NT2/D1 (cell line): ENCODE data around the gene EPB42.
"Not testable (repeated sequence)": the region's sequence is repeated elsewhere in the genome, so short reads cannot be mapped to it uniquely, and the experiment has no call there.

Source experiments
- DNase-seq: peaks from one replicate; pipeline ENCODE4 v3.0.0-alpha.2; 2011; ENCODE audit warnings: low read depth, low spot score
- H3K27me3 ChIP-seq: 2 replicates; pipeline ENCODE4 v1.6.0; 2011; ENCODE audit warnings: mild to moderate bottlenecking; ENCODE audit not compliant: insufficient read length, insufficient read depth
- H3K36me3 ChIP-seq: 2 replicates; pipeline ENCODE4 v1.6.1; 2011; ENCODE audit warnings: mild to moderate bottlenecking, low read length, mixed read lengths; ENCODE audit not compliant: insufficient read depth, insufficient read length
- H3K4me1 ChIP-seq: 2 replicates; pipeline ENCODE4 v1.5.1; 2011; ENCODE audit not compliant: insufficient read depth, insufficient read length
- H3K4me3 ChIP-seq: 2 replicates; pipeline ENCODE4 v1.5.1; 2011; ENCODE audit warnings: low read depth; ENCODE audit not compliant: insufficient read length
- H3K9ac ChIP-seq: 2 replicates; pipeline ENCODE4 v1.6.0; 2011; ENCODE audit warnings: low read depth; ENCODE audit not compliant: insufficient read length
- H3K9me3 ChIP-seq: 2 replicates; pipeline ENCODE4 v1.5.1; 2011; ENCODE audit warnings: mild to moderate bottlenecking, low read length; ENCODE audit not compliant: insufficient read depth
- SUZ12 ChIP-seq: IDR thresholded peaks from 2 replicates; pipeline ENCODE4 v1.6.1; 2011; ENCODE audit not compliant: insufficient read length, insufficient read depth; ENCODE audit errors: extremely low read depth
- YY1 ChIP-seq: IDR thresholded peaks from 2 replicates; pipeline ENCODE4 v1.6.1; 2011; ENCODE audit not compliant: insufficient read length, insufficient read depth
- ZNF274 ChIP-seq: IDR thresholded peaks from 2 replicates; pipeline ENCODE4 v1.6.1; 2011; ENCODE audit warnings: mild to moderate bottlenecking, low read depth, low read length

The EPB42 gene

DNA sequence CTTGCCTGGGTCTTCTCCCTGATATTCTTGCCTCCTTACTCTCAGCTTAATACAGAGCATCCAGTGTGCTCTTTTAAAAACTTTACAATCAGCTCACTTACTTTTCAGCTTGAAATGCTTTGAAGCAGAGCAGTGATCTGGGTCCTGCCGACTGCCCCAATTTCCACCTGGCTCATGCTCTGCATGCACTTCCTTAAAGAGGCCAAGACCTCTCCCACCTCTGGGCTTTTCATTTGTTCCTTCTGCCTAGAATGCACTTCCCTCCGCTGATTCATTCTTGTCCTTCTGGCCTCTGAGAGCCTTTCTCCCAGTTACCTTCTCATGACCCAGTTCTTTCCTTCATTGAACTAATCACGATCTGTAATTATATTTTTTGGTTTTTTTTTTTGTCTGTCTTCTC, 37.5 kb downstream of the EPB42 start:
- Histone ChIP-seq H3K27me3 (no peaks in the 10 kb centered on the region), H3K4me3 (no peak overlapping the region), H3K4me1 (peaks cover 6% of the 10 kb centered on the region), H3K9me3 (no peaks in the 10 kb centered on the region), H3K36me3 (peaks cover 4% of the 10 kb centered on the region), H3K9ac (no peak overlapping the region)
- TF ChIP-seq YY1 = no peak
- TF ChIP-seq SUZ12 = no peak
- no peak for TF ChIP-seq ZNF274
- no peak for DNase-seq

DNA sequence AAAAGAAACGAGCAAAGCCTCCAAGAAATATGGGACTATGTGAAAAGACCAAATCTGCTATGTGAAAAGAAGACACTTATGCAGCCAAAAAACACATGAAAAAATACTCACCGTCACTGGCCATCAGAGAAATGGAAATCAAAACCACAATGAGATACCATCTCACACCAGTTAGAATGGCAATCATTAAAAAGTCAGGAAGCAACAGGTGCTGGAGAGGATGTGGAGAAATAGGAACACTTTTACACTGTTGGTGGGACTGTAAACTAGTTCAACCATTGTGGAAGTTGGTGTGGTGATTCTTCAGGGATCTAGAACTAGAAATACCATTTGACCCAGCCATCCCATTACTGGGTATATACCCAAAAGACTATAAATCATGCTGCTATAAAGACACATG, 43.7 kb downstream of the EPB42 start:
- peaks cover 22% of the 10 kb centered on the region for H3K9me3 ChIP-seq
- DNase-seq, H3K27me3 ChIP-seq, H3K9ac ChIP-seq, H3K4me3 ChIP-seq, H3K4me1 ChIP-seq, H3K36me3 ChIP-seq: not testable (repeated sequence)

DNA sequence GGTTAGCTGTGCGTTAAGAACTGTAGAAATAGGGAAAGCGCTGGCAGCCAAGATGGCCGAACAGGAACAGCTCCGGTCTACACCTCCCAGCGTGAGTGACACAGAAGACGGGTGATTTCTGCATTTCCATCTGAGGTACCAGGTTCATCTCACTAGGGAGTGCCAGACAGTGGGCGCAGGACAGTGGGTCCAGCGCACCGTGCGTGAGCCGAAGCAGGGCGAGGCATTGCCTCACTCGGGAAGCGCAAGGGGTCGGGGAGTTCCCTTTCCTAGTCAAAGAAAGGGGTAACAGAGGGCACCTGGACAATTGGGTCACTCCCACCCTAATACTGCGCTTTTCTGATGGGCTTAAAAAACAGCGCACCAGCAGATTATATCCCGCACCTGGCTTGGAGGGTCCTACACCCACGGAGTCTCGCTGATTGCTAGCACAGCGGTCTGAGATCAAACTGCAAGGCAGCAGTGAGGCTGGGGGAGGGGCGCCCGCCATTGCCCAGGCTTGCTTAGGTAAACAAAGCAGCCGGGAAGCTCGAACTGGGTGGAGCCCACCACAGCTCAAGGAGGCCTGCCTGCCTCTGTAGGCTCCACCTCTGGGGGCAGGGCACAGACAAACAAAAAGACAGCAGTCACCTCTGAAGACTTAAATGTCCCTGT, 45.0 kb downstream of the EPB42 start:
- not testable (repeated sequence) for H3K4me3 ChIP-seq

DNA sequence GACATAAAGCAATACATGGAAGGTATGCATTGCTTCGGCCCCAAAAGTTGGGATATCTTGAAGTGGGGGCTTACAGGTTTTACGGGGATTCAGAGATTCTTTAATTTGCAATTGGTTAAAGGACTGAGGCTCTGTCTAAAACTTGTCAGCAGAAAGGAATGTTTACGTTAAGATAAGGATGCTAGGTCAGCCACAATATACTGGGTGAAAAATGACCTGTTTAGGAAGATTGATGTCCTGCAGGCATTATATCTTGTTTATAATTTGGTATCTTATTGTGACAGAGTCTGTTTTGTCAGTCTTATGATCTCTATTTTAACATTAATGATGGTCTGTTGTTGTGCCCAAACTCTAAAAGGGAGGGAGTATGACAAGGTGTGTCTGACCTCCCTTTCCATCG, 50.9 kb downstream of the EPB42 start:
- no peak for DNase-seq
- H3K4me3 ChIP-seq = no peak overlapping the region
- H3K27me3 ChIP-seq = no peaks in the 10 kb centered on the region
- no peak overlapping the region for H3K9ac ChIP-seq
- TF ChIP-seq SUZ12 (no peak), ZNF274 (no peak), YY1 (no peak)
- H3K4me1 ChIP-seq = no peaks in the 10 kb centered on the region
- peaks cover 14% of the 10 kb centered on the region for H3K9me3 ChIP-seq
- H3K36me3 ChIP-seq = no peaks in the 10 kb centered on the region

More for the DNA sequence above, 45.0 kb downstream of the EPB42 start:
- H3K36me3 ChIP-seq, H3K4me1 ChIP-seq, DNase-seq, H3K27me3 ChIP-seq, H3K9ac ChIP-seq: not testable (repeated sequence)
- peaks cover 26% of the 10 kb centered on the region for H3K9me3 ChIP-seq

DNA sequence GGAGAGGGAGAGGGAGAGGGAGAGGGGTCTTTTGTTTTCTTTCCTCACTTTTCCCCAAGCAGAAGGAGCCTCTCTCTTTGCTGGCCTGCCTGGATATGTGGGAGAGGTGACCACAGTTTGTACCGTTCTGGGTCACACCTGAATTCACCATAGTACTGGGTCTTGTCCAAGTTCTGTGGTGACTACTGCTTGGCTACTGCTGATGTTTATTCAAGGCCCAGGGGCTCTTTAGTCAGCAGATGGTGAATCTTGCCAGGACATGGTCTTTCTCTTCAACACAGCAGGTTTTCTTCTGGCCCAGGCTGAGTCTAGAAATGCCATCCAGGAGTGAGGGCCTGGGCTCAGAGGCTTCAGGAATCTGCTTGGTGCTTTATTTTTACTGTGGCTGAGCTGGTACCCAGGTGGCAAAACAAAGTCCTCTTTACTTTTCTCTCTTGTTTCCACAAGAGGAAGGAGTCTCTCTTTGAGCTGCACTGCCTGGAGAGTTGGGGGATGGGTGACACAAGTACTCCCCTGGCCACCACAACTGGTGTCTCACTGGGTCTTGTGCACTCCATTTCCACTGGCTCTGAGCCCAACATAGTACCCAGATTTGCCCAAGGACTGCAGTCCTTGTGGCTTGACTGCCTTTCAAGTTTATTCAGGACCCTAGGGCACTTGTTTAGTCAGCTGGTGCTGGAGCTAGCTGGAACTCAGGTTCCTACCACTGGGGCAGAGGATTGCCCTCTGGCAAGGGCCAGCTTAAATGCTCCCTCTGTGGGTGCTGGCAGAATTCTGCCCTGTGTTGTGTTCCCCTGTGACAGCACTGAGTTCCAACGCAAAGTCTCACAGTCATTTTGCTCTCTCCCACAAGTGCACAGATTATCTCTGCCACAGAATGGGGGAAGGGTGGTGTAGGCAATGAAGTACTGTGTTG, 52.4 kb downstream of the EPB42 start:
- H3K9me3 ChIP-seq = peaks cover 9% of the 10 kb centered on the region
- H3K4me1 ChIP-seq = no peaks in the 10 kb centered on the region
- H3K27me3 ChIP-seq = no peaks in the 10 kb centered on the region
- no peak overlapping the region for H3K4me3 ChIP-seq
- TF ChIP-seq YY1 = no peak
- TF ChIP-seq ZNF274 = no peak
- no peak for TF ChIP-seq SUZ12
- no peak for DNase-seq
- no peaks in the 10 kb centered on the region for H3K36me3 ChIP-seq
- H3K9ac ChIP-seq = no peak overlapping the region

DNA sequence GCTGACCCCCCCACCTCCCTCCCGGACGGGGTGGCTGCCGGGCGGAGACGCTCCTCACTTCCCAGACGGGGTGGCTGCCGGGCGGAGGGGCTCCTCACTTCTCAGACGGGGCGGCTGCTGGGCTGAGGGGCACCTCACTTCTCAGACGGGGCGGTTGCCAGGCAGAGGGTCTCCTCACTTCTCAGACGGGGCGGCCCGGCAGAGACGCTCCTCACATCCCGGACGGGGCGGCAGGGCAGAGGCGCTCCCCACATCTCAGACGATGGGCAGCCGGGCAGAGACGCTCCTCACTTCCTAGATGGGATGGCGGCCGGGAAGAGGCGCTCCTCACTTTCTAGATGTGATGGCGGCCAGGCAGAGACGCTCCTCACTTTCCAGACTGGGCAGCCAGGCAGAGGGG, 53.6 kb downstream of the EPB42 start:
- not testable (repeated sequence) for DNase-seq, H3K4me3 ChIP-seq, H3K9ac ChIP-seq, H3K9me3 ChIP-seq, H3K4me1 ChIP-seq, H3K27me3 ChIP-seq, H3K36me3 ChIP-seq

DNA sequence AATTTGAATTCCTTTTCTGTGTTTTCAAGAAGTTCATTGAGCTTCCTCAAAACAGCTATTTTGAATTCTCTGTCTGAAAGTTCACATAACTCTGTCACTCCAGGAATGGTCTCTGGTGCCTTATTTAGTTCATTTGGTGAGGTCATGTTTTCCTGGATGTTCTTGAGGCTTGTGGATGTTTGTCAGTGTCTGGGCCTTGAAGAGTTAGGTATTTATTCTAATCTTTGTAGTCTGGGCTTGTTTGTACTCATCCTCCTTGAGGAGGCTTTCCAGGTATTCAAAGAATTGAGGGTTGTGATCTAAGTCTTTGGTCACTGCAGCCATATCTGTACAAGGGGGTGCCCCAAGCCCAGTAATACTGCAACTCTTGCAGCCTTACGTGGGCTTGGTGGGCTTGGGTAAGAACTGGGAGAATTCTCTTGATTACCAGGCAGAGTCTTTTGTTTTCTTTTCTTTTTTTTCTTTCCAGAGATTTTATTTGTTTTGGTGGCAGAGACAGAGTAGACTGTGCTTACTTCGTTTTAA, 55.0 kb downstream of the EPB42 start:
- Histone ChIP-seq H3K27me3 (no peaks in the 10 kb centered on the region), H3K9ac (no peak overlapping the region), H3K9me3 (no peaks in the 10 kb centered on the region), H3K36me3 (no peaks in the 10 kb centered on the region), H3K4me3 (no peak overlapping the region), H3K4me1 (no peaks in the 10 kb centered on the region)
- no peak for DNase-seq
- TF ChIP-seq ZNF274 (no peak), SUZ12 (no peak), YY1 (no peak)
